HG02943 (cell line): ENCODE measurements around the gene MYL6B.

Experiments
- ATAC-seq: cut with Tn5 transposase; IDR thresholded peaks from one replicate; pipeline ENCODE4 v1.9.1; 2021; ENCODE audit warnings: mild to moderate bottlenecking, low read depth, moderate library complexity; ENCODE audit not compliant: unreplicated experiment

The MYL6B gene

GRCh38 chr12:56202838-56203237 lies 50.5 kb downstream of the MYL6B start:
- no peak for ATAC-seq

GRCh38 chr12:56204275-56204674 lies 51.9 kb downstream of the MYL6B start:
- no peak for ATAC-seq

- ATAC-seq, result no peak
Observed at GRCh38 chr12:56205445-56205844, 53.1 kb downstream of the MYL6B start.

GRCh38 chr12:56206452-56207166 lies 54.2 kb downstream of the MYL6B start:
- no peak for ATAC-seq
